Neural progenitor cell (in vitro differentiated cells): ENCODE data around the gene DCAF7.

Source experiments
- EZH2phosphoT487 ChIP-seq: fragments of 200-600 bp; sonication (generic); IDR thresholded peaks from 2 replicates; pipeline ENCODE4 v1.6.1; 2017; ENCODE audit warnings: antibody characterized with exemption
- TF ChIP-seq, protein P1 (sequence below): fragments of 200-600 bp; sonication (generic); IDR thresholded peaks from 2 replicates; pipeline ENCODE4 v1.5.1; 2017; ENCODE audit warnings: antibody characterized with exemption, mild to moderate bottlenecking

DNA sequence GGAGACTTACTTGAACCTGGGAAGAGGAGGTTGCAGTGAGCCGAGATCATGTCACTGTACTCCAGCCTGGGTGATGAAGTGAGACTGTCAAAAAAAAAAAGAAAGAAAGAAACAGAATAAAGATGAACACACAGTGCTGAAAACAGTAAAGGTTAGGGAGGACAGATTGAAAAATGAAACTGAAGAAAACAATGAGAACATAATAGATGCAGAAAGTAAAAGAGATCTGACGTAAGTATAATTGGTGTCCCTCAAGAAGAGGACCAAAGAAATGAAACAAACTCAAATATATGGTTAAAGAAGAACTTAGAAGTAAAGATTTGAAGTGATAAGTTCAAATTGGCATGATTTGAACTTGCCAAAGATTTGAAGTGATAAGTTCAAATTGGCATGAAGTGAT, 7.1 kb downstream of the DCAF7 start:
- TF ChIP-seq, protein P1, sequence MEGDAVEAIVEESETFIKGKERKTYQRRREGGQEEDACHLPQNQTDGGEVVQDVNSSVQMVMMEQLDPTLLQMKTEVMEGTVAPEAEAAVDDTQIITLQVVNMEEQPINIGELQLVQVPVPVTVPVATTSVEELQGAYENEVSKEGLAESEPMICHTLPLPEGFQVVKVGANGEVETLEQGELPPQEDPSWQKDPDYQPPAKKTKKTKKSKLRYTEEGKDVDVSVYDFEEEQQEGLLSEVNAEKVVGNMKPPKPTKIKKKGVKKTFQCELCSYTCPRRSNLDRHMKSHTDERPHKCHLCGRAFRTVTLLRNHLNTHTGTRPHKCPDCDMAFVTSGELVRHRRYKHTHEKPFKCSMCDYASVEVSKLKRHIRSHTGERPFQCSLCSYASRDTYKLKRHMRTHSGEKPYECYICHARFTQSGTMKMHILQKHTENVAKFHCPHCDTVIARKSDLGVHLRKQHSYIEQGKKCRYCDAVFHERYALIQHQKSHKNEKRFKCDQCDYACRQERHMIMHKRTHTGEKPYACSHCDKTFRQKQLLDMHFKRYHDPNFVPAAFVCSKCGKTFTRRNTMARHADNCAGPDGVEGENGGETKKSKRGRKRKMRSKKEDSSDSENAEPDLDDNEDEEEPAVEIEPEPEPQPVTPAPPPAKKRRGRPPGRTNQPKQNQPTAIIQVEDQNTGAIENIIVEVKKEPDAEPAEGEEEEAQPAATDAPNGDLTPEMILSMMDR: no peak
- no peak for TF ChIP-seq EZH2phosphoT487
